ENCODE measurements around the gene NUP42. TPM values are rescaled to one million over a fixed set of nuclear protein-coding genes. Genes with fewer than 3 reads are reported as not detected.
"Not testable (repeated sequence)": the region's sequence is repeated elsewhere in the genome, so short reads cannot be mapped to it uniquely, and the experiment has no call there.

The NUP42 gene
- total RNA-seq, 1 experiment from 2014 or later, result 30.3 TPM

- Histone ChIP-seq H3K27me3 (ENCODE audit: control insufficient read depth, insufficient read depth, low read length) (no peaks in the 10 kb centered on the region), H3K36me3 (ENCODE audit: control insufficient read depth, insufficient read depth, low read length) (peaks cover 41% of the 10 kb centered on the region), H3K4me1 (ENCODE audit: control insufficient read depth, insufficient read depth, low read length) (no peaks in the 10 kb centered on the region), H3K27ac (ENCODE audit: low read length) (no peak overlapping the region), H3K4me3 (ENCODE audit: low read depth in 2 of 2, low read length in 2 of 2) (no peak overlapping the region), H3K9me3 (ENCODE audit: control insufficient read depth, insufficient read depth, low read depth, low read length) (no peaks in the 10 kb centered on the region)
- CTCF ChIA-PET, result no interaction called here
- intact Hi-C loops (cut with micrococcal nuclease; ENCODE audit: unreplicated experiment), result no loop called here
- no peak for ATAC-seq
- BruUV-seq (replicated peaks), result no TSS peak
- in situ Hi-C loops (cut with HindIII; ENCODE audit: low pct_unique_long_range_greater_than_20kb, low sequenced_read_pairs), result no loop called here
- no peak for DNase-seq (ENCODE audit: low read depth, low spot score)
- TF ChIP-seq, protein P1, sequence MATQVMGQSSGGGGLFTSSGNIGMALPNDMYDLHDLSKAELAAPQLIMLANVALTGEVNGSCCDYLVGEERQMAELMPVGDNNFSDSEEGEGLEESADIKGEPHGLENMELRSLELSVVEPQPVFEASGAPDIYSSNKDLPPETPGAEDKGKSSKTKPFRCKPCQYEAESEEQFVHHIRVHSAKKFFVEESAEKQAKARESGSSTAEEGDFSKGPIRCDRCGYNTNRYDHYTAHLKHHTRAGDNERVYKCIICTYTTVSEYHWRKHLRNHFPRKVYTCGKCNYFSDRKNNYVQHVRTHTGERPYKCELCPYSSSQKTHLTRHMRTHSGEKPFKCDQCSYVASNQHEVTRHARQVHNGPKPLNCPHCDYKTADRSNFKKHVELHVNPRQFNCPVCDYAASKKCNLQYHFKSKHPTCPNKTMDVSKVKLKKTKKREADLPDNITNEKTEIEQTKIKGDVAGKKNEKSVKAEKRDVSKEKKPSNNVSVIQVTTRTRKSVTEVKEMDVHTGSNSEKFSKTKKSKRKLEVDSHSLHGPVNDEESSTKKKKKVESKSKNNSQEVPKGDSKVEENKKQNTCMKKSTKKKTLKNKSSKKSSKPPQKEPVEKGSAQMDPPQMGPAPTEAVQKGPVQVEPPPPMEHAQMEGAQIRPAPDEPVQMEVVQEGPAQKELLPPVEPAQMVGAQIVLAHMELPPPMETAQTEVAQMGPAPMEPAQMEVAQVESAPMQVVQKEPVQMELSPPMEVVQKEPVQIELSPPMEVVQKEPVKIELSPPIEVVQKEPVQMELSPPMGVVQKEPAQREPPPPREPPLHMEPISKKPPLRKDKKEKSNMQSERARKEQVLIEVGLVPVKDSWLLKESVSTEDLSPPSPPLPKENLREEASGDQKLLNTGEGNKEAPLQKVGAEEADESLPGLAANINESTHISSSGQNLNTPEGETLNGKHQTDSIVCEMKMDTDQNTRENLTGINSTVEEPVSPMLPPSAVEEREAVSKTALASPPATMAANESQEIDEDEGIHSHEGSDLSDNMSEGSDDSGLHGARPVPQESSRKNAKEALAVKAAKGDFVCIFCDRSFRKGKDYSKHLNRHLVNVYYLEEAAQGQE (IDR thresholded peaks at IDR 0.05; ENCODE audit: insufficient read depth in 1 of 2, low read depth in 2 of 2, low read length in 1 of 2), result no peak
- TF ChIP-seq SIN3A (IDR thresholded peaks at IDR 0.05; ENCODE audit: borderline replicate concordance, insufficient read depth, low read depth, low read length) (no peak), POLR2AphosphoS5 (IDR thresholded peaks at IDR 0.05; ENCODE audit: low read depth, low read length) (no peak), TCF7L2 (IDR thresholded peaks at IDR 0.05; ENCODE audit: low read depth, low read length) (no peak), CTCF (IDR thresholded peaks at IDR 0.05) (no peak)
- POLR2A ChIA-PET, result no interaction called here
Measured at GRCh38 chr7:23191022-23191421, 9.2 kb downstream of the NUP42 start.

DNA sequence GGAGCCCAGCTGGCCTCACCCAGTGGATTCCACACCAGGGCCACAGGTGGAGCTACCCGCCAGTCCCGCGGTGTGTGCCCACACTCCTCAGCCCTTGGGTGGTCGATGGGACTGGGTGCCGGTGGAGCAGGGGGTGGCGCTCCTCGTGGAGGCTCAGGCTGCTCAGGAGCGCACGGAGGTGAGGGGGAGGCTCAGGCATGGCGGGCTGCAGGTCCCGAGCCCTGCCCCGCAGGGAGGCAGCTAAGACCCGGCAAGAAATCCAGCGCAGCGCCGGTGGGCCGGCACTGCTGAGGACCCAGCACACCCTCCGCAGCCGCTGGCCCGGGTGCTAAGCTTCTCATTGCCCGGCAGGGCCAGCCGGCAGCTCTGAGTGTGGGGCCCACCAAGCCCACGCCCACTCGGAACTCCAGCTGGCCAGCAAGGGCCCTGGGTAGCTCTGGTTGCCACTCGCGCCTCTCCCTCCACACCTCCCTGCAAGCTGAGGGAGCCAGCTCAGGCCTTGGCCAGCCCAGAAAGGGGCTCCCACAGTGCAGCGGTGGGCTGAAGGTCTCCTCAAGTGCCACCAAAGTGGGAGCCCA, 11.9 kb downstream of the NUP42 start:
- in situ Hi-C loops (cut with HindIII; ENCODE audit: low pct_unique_long_range_greater_than_20kb, low sequenced_read_pairs), result not testable (repeated sequence)
- peaks cover 24% of the 10 kb centered on the region for H3K36me3 ChIP-seq (ENCODE audit: control insufficient read depth, insufficient read depth, low read length)

DNA sequence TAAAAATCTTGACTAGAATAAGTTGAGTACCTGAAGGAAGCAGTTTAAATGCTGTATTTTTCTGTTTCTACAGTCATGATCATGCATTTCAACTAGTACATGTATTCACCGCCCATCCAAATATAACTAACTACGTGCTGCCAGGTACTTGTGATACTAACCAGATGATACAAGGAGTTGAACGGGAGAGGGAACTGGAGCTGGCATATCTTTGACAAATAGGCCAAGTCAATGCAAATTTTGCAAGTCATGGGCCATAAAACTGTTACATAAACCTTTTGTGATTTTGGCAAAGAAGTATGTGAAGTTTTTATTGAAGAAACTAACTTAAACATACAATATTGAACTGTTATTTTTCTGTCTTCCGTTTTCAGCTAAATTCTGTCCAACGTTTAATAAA, 14.5 kb downstream of the NUP42 start:
- H3K27me3 ChIP-seq (ENCODE audit: control insufficient read depth, insufficient read depth, low read length), result no peaks in the 10 kb centered on the region
- in situ Hi-C loops (cut with HindIII; ENCODE audit: low pct_unique_long_range_greater_than_20kb, low sequenced_read_pairs), result no loop called here
- DNase-seq (ENCODE audit: low read depth, low spot score) (no peak), ATAC-seq (no peak)
- no peaks in the 10 kb centered on the region for H3K9me3 ChIP-seq (ENCODE audit: control insufficient read depth, insufficient read depth, low read depth, low read length)
- no TSS peak for BruUV-seq (replicated peaks)
- intact Hi-C loops (cut with micrococcal nuclease; ENCODE audit: unreplicated experiment), result no loop called here
- TF ChIP-seq POLR2AphosphoS5 (IDR thresholded peaks at IDR 0.05; ENCODE audit: low read depth, low read length) (no peak), SIN3A (IDR thresholded peaks at IDR 0.05; ENCODE audit: borderline replicate concordance, insufficient read depth, low read depth, low read length) (no peak), TCF7L2 (IDR thresholded peaks at IDR 0.05; ENCODE audit: low read depth, low read length) (no peak), CTCF (IDR thresholded peaks at IDR 0.05) (no peak)
- TF ChIP-seq, protein P1 (IDR thresholded peaks at IDR 0.05; ENCODE audit: insufficient read depth in 1 of 2, low read depth in 2 of 2, low read length in 1 of 2), result no peak
- H3K4me1 ChIP-seq (ENCODE audit: control insufficient read depth, insufficient read depth, low read length), result no peaks in the 10 kb centered on the region
- ChIA-PET CTCF (no interaction called here), POLR2A (interaction anchor here (0.6 kb wide), 1 partner anchor 117 kb away, joined by 3 read pairs; no protein-coding TSS in a partner anchor)
- H3K36me3 ChIP-seq (ENCODE audit: control insufficient read depth, insufficient read depth, low read length), result peaks cover 32% of the 10 kb centered on the region
- no peak overlapping the region for H3K27ac ChIP-seq (ENCODE audit: low read length)
- H3K4me3 ChIP-seq (ENCODE audit: low read depth in 2 of 2, low read length in 2 of 2), result no peak overlapping the region

More for the DNA sequence above, 11.9 kb downstream of the NUP42 start:
- DNase-seq (ENCODE audit: low read depth, low spot score); H3K9me3 ChIP-seq (ENCODE audit: control insufficient read depth, insufficient read depth, low read depth, low read length); H3K4me1 ChIP-seq (ENCODE audit: control insufficient read depth, insufficient read depth, low read length); H3K27me3 ChIP-seq (ENCODE audit: control insufficient read depth, insufficient read depth, low read length); intact Hi-C loops (cut with micrococcal nuclease; ENCODE audit: unreplicated experiment); H3K4me3 ChIP-seq (ENCODE audit: low read depth in 2 of 2, low read length in 2 of 2); H3K27ac ChIP-seq (ENCODE audit: low read length); BruUV-seq (replicated peaks): not testable (repeated sequence)
- CTCF ChIA-PET, result interaction anchor here (1.2 kb wide), 1 partner anchor 9 kb away, joined by 3 read pairs; no protein-coding TSS in a partner anchor
- POLR2A ChIA-PET, result interaction anchor here (0.5 to 0.6 kb wide), 2 partner anchors 10 to 462 kb away, joined by 4 to 14 read pairs; no protein-coding TSS in a partner anchor
- ATAC-seq, result peak; percentile 51
